NCI-H748 (cell line): Measurements from ENCODE around the gene ZNRF1.
"Not testable (repeated sequence)": the region's sequence is repeated elsewhere in the genome, so short reads cannot be mapped to it uniquely, and the experiment has no call there.

Experiments
- DNase-seq: peaks from one replicate; lab custom pipeline; 2025; ENCODE audit not compliant: unreplicated experiment; lab: John Stamatoyannopoulos, UW

Gene ZNRF1

DNA sequence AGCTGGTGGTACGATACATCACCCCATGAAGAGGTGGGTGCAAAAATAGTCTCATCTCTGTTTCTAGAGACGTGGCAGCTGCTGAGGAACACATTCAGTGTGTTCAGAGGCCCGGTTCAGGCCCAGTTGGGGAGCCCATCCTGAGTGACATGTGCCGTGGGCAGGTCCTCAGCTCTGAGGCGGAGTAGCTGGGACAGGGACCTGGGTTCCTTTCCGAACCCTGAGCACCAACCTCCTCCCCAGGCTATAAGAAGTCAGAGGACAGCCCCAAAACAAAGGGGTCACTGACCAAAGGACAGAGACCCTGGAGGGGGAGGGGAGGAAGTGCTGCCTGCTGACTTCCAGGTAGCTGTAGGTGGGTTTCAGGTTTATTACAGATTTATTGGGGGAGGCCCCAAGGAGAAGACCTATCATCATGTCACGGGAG lies 112.7 kb downstream of the ZNRF1 start:
- no peak for DNase-seq

GRCh38 chr16:75111961-75112733 lies 113.3 kb downstream of the ZNRF1 start:
- no peak for DNase-seq

GRCh38 chr16:75112734-75113491 lies 114.1 kb downstream of the ZNRF1 start:
- DNase-seq = no peak

- no peak for DNase-seq
Observed at GRCh38 chr16:75113541-75114121, 114.8 kb downstream of the ZNRF1 start.

- no peak for DNase-seq
Observed at GRCh38 chr16:75114179-75114945, 115.5 kb downstream of the ZNRF1 start.

GRCh38 chr16:75114946-75115825 lies 116.4 kb downstream of the ZNRF1 start:
- DNase-seq = no peak

GRCh38 chr16:75116081-75116910 lies 117.5 kb downstream of the ZNRF1 start, which contains the start of gene LDHD:
TSS of gene LDHD (minus strand) at chr16:75116780. CDS start at chr16:75116720, 60 bp downstream.
- DNase-seq = peak; percentile 31

GRCh38 chr16:75116911-75117245 lies 118.1 kb downstream of the ZNRF1 start:
- no peak for DNase-seq

DNA sequence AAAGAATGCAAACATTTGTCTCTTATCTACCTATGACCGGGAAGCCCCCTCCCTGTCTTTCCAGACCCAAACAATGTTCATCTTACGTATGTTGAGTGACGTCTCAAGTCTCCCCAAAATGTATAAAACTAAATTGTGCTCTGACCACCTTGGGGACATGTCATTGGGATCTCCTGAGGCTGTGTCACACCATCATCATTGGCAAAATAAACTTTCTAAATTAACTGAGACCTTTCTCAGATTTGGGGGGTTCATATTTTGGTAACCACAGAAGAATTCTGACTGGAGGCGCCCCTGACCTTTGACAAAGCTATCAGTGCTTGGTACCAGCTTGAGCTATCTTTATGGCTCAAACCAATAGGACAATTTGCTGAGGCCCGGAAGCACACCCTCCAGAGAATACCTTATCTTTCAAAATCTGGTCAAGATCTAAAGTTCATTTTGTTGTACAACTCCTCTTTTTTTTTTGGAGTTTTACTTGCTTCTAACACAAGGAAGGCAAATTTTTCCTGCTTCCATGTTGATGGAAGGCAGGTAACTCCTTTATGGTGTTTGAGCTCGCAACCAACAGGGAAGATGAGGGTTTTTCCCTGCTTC lies 120.2 kb downstream of the ZNRF1 start:
- DNase-seq = no peak

DNA sequence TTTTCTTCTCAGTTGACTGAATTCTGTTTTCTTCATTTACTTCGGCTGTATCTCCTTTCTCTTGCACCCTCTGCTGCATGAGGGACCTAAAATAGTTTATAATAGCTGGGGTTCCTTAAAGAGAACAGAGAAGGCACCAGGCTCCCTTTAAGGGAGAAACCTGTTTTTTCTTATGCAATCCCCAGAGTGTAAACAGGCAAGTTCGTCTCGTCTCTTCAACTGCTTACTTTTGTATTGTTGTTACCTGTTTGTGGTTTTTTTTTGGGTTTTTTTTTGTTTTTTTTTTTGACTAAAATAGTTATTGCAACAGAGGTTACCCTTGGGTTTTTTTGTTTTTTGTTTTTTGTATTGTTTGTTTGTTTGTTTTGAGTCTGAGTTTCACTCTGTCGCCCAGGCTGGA lies 121.4 kb downstream of the ZNRF1 start:
- no peak for DNase-seq

DNA sequence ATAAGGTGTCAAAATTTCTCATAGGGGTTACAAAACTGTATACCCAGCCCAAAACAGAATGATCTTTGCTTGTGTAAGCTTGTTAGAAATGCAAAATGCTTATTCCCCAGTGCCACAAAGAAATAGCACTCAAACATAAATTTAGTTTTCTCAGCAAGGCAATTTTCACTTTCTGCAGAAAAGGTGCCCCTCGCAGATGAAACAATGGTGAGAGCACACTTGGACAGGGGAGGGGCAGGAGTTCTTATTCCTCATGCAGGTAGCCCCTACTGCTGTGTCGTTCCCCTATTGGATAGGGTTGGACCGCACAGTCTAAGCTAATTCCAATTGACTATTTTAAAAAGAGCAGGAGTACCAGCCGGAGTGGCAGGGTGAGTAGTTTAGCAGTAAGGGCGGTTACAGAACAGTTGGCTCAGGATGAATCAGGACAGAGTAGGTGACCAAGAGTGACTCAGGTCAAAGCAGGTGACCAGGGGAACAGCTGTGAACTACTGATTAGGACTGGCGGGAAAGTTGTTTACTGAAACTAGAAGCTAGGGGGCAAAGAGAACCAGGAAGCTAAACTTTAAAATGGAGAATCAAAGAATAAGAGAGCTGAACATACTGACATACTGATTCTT lies 123.2 kb downstream of the ZNRF1 start:
- DNase-seq = no peak

DNA sequence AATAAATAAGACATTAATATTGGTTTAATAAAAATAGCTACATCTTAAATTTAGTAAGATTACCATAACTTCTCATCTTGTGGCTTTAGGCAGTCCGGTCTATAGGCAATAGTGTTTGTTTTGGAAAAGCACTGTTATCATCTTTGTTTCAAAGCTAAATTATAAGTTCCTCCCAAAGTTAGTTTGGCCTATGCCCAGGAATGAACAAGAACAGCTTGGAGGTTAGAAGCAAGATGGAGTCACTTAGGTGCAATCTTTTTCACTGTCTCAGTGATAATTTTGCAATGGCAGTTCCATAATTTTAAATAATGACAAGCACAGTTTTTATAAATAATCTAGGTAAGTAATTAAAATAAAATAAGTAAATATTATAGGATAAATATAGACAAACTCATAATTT lies 123.8 kb downstream of the ZNRF1 start:
- no peak for DNase-seq

DNA sequence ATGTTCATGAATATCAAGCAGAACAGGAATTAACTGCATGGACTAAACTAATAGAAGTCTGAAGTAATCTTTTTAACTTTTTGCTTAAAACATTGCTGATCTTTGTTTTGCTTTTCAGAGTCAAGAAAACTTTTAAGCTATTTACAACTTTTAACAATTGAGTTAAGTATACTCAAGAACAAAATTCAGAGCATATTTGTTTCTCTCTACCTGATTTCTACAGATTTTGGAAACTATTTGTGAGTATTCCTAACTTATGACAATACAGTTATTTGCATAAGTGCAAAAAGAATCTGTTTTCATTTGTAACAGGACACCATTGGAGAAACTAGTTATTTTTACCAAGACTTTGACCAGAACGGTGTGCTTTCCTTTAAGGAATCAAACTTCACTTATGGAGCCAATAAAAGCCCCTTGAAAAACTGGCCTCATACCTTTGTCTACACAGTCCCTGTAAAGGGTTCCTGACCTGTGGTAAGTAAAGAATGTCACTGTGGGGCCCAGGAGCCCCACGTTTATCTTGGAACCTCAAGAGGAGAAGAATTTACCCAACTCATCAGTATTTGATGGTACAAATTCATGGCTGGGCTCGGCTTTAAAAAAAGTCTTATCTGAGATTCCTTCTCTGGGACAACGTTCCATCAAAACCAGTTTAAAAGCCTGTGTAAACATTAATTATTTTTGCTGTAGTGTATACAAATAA lies 129.0 kb downstream of the ZNRF1 start:
- no peak for DNase-seq

- not testable (repeated sequence) for DNase-seq
Observed at GRCh38 chr16:75129421-75130149, 130.8 kb downstream of the ZNRF1 start.

DNA sequence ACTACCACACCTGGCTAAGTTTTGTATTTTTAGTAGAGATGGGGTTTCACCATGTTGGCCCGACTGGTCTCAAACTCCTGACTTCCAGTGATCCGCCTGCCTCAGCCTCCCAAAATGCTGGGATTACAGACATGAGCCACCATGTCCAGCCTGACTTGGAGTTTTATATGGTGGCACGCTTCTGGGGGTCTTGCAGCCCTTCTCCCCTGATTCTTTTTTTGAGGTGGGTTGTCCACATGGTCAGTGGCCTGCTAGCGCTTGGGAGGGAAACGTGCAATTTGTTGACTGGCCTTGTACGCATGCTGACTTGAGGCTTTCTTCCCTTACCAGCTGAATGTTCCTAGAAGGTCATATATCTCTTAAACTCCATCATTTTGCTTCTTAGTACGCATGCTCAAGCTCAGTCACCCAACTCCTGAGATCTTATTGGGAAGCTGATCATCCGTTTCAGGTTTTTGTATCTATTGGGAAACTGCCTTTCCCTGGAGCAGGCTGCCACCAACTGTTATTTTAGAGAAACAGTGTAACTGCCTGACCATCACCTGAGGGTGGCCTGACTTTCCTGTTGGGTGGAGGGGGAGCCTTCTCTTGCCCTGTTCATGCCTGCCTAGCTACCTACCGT lies 131.4 kb downstream of the ZNRF1 start:
- no peak for DNase-seq

DNA sequence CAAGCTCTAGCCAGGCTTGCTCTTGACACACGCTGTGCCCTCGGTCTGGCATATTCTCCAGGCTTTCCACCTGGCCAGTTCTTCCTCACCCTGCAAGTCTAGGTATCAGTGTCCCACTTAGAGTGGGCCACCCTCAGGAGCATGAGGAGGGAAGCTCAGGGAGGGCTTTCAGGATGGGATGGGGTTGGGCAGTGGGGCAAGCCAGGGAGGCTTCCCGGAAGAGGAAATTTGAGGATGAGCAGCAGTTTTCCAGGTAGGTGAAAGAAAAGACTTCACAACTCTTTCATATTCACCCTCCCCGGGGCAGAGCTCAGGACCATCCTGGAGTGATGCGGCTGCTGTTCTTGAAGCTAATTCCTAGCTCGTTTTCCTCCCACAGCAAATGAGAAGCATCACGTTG lies 132.3 kb downstream of the ZNRF1 start:
- no peak for DNase-seq

DNA sequence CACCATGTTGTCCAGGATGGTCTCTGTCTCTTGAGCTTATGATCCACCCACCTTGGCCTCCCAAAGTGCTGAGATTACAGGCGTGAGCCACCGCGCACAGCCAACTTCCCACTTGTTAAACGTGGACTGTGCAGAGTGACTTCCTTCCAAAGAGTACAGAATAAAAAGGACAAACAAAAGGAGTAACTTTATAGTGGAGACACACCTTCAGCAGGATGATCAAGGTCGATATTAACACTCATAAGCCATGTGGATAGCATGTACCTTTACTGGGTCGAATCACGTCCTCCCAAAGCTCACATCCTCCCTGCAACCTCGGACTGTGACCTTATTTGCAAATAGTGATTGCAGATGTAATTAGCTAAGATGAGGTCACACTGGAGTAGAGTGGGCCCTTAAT lies 139.4 kb downstream of the ZNRF1 start:
- DNase-seq = no peak
